ENCODE measurements around the gene ZZZ3. TPM values are rescaled to one million over a fixed set of nuclear protein-coding genes. Genes with fewer than 3 reads are reported as not detected.

The ZZZ3 gene
- total RNA-seq, 1 experiment from 2014 or later, result 51.1 TPM

- H3K4me1 Mint-ChIP-seq, result peaks cover 18 to 26% of the 10 kb centered on the region in 2 experiments
- Histone ChIP-seq H4K8ac (replicated peaks; ENCODE audit: insufficient read length, low read depth, low read length) (no peak overlapping the region), H3K27me3 (ENCODE audit: insufficient read depth, low read length) (no peaks in the 10 kb centered on the region), H2BK12ac (ENCODE audit: insufficient read length, low read depth, low read length) (no peak overlapping the region), H3K23me2 (ENCODE audit: insufficient read length, low read depth, low read length, poor library complexity, severe bottlenecking) (no peaks in the 10 kb centered on the region), H2AFZ (ENCODE audit: low read length) (no peak overlapping the region), H3K14ac (ENCODE audit: insufficient read depth, low read length) (no peak overlapping the region), H2BK5ac (ENCODE audit: insufficient read length, low read length) (no peak overlapping the region), H3K9me3 (ENCODE audit: control insufficient read depth, low read depth, low read length) (no peaks in the 10 kb centered on the region), H2BK20ac (ENCODE audit: low read depth, low read length, poor library complexity, severe bottlenecking) (no peak overlapping the region), H3K79me1 (ENCODE audit: insufficient read depth, low read depth, low read length, poor library complexity, severe bottlenecking) (peaks cover 10% of the 10 kb centered on the region), H4K91ac (ENCODE audit: insufficient read length, low read depth, low read length) (no peak overlapping the region), H3K79me2 (ENCODE audit: insufficient read depth, low read length) (peaks cover 13% of the 10 kb centered on the region; the same call in 1 of the 2 replicates), H3K4ac (ENCODE audit: low read depth, low read length) (no peak overlapping the region), H3K18ac (ENCODE audit: insufficient read length, low read depth, low read length) (no peak overlapping the region), H3K23ac (ENCODE audit: insufficient read length, low read depth, low read length) (no peak overlapping the region), H2BK120ac (ENCODE audit: low read depth, low read length, poor library complexity, severe bottlenecking) (no peak overlapping the region), H2AK5ac (ENCODE audit: insufficient read length, low read length) (no peak overlapping the region), H4K5ac (ENCODE audit: insufficient read length, low read depth, low read length) (no peak overlapping the region), H3T11ph (ENCODE audit: low read length) (no peak overlapping the region), H3K4me2 (ENCODE audit: insufficient read depth, insufficient read length, low read length) (no peak overlapping the region), H3K4me1 (ENCODE audit: insufficient read depth, low read length) (no peaks in the 10 kb centered on the region; the same call in 1 of the 2 replicates), H4K20me1 (ENCODE audit: control insufficient read depth, insufficient read depth, insufficient read length) (no peaks in the 10 kb centered on the region), H2BK15ac (ENCODE audit: low read depth, low read length) (no peak overlapping the region), H3K56ac (ENCODE audit: insufficient read length, low read depth, low read length) (no peak overlapping the region), H3K27ac (ENCODE audit: insufficient read length, low read depth, low read length) (no peak overlapping the region), H3K9ac (ENCODE audit: extremely low read depth, insufficient read length, low read length) (no peak overlapping the region)
- no CpG with 5 or more reads among the region's 2 CpGs for WGBS (ENCODE audit: extremely low coverage, insufficient read length, low lambda C conversion rate)
- TF ChIP-seq CTCF (conservative IDR thresholded peaks at IDR 0.05), result no peak
- peaks cover 0 to 4% (median 3%) of the 10 kb centered on the region in 3 experiments; a peak in 2 of 7 replicates for H3K36me3 Mint-ChIP-seq (ENCODE audit: insufficient read depth in 1 of 3, low read depth in 3 of 3)
- DNase-seq, result no peak
- H3K9me3 Mint-ChIP-seq, result no peaks in the 10 kb centered on the region
- H3K4me3 Mint-ChIP-seq, result no peak overlapping the region
- H3K27ac Mint-ChIP-seq, result no peak overlapping the region
- H3K27me3 Mint-ChIP-seq (ENCODE audit: low read depth), result no peaks in the 10 kb centered on the region
Measured at GRCh38 chr1:77672374-77672773, 10.1 kb downstream of the ZZZ3 start.

All from H9 (cell line).